ENCODE data around the gene ZBED4. TPM values are rescaled to one million over a fixed set of nuclear protein-coding genes. Genes with fewer than 3 reads are reported as not detected.

The ZBED4 gene
- total RNA-seq, 1 experiment from 2014 or later, result 23.0 TPM

DNA sequence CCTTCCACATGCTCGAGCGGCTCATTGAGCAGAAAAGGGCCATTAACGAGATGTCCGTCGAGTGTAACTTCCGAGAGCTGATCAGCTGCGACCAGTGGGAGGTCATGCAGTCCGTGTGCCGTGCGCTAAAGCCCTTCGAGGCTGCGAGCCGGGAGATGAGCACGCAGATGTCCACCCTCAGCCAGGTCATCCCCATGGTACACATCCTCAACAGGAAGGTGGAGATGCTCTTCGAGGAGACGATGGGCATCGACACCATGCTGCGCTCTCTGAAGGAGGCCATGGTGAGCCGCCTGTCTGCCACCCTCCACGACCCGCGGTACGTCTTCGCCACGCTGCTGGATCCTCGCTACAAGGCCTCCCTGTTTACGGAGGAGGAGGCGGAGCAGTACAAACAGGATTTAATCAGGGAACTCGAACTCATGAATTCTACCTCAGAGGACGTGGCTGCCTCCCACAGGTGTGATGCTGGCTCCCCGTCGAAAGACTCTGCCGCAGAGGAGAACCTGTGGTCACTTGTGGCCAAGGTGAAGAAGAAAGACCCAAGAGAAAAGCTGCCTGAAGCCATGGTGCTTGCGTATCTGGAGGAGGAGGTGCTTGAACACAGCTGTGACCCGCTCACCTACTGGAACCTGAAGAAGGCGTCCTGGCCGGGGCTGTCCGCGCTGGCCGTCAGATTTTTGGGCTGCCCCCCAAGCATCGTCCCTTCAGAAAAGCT is 32.9 kb downstream of the ZBED4 start:
- no peak overlapping the region for H2AFZ ChIP-seq (ENCODE audit: low read length)
- H4K20me1 ChIP-seq (ENCODE audit: control insufficient read depth, insufficient read depth, insufficient read length), result peaks cover 5% of the 10 kb centered on the region
- no peak overlapping the region for H3T11ph ChIP-seq (ENCODE audit: low read length)
- no peak overlapping the region for H3K4ac ChIP-seq (ENCODE audit: low read depth, low read length)
- no peak for DNase-seq
- H3K79me1 ChIP-seq (ENCODE audit: insufficient read depth, low read depth, low read length, poor library complexity, severe bottlenecking), result no peaks in the 10 kb centered on the region
- no CpG with 5 or more reads among the region's 41 CpGs for WGBS (ENCODE audit: extremely low coverage, insufficient read length, low lambda C conversion rate)
- Mint-ChIP-seq H3K27ac (no peak overlapping the region), H3K4me1 (no peaks in the 10 kb centered on the region; a peak in 1 of 4 replicates), H3K27me3 (ENCODE audit: low read depth) (no peaks in the 10 kb centered on the region), H3K36me3 (ENCODE audit: insufficient read depth in 1 of 3, low read depth in 3 of 3) (peaks cover 71 to 86% (median 85%) of the 10 kb centered on the region in 3 experiments), H3K9me3 (peaks cover 22 to 29% of the 10 kb centered on the region in 2 experiments), H3K4me3 (no peak overlapping the region)
- no peak overlapping the region for H3K56ac ChIP-seq (ENCODE audit: insufficient read length, low read depth, low read length)
- no peak overlapping the region for H3K23ac ChIP-seq (ENCODE audit: insufficient read length, low read depth, low read length)
- H2BK20ac ChIP-seq (ENCODE audit: low read depth, low read length, poor library complexity, severe bottlenecking), result no peak overlapping the region
- no peak overlapping the region for H2AK5ac ChIP-seq (ENCODE audit: insufficient read length, low read length)
- no peaks in the 10 kb centered on the region for H3K4me1 ChIP-seq (ENCODE audit: insufficient read depth, low read length)
- peaks cover 2% of the 10 kb centered on the region; the same call in 1 of the 2 replicates for H3K79me2 ChIP-seq (ENCODE audit: insufficient read depth, low read length)
- TF ChIP-seq, protein P1, sequence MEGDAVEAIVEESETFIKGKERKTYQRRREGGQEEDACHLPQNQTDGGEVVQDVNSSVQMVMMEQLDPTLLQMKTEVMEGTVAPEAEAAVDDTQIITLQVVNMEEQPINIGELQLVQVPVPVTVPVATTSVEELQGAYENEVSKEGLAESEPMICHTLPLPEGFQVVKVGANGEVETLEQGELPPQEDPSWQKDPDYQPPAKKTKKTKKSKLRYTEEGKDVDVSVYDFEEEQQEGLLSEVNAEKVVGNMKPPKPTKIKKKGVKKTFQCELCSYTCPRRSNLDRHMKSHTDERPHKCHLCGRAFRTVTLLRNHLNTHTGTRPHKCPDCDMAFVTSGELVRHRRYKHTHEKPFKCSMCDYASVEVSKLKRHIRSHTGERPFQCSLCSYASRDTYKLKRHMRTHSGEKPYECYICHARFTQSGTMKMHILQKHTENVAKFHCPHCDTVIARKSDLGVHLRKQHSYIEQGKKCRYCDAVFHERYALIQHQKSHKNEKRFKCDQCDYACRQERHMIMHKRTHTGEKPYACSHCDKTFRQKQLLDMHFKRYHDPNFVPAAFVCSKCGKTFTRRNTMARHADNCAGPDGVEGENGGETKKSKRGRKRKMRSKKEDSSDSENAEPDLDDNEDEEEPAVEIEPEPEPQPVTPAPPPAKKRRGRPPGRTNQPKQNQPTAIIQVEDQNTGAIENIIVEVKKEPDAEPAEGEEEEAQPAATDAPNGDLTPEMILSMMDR (conservative IDR thresholded peaks at IDR 0.05), result no peak
- H4K8ac ChIP-seq (replicated peaks; ENCODE audit: insufficient read length, low read depth, low read length), result no peak overlapping the region
- no peak overlapping the region for H2BK12ac ChIP-seq (ENCODE audit: insufficient read length, low read depth, low read length)
- no peaks in the 10 kb centered on the region for H3K27me3 ChIP-seq (ENCODE audit: insufficient read depth, low read length)
- H3K27ac ChIP-seq (ENCODE audit: insufficient read length, low read depth, low read length), result no peak overlapping the region
- H2BK15ac ChIP-seq (ENCODE audit: low read depth, low read length), result no peak overlapping the region
- no peak overlapping the region for H3K9ac ChIP-seq (ENCODE audit: extremely low read depth, insufficient read length, low read length)
- no peaks in the 10 kb centered on the region for H3K23me2 ChIP-seq (ENCODE audit: insufficient read length, low read depth, low read length, poor library complexity, severe bottlenecking)
- H3K14ac ChIP-seq (ENCODE audit: insufficient read depth, low read length), result no peak overlapping the region
- H4K5ac ChIP-seq (ENCODE audit: insufficient read length, low read depth, low read length), result no peak overlapping the region
- H3K18ac ChIP-seq (ENCODE audit: insufficient read length, low read depth, low read length), result no peak overlapping the region
- H2BK120ac ChIP-seq (ENCODE audit: low read depth, low read length, poor library complexity, severe bottlenecking), result no peak overlapping the region
- H4K91ac ChIP-seq (ENCODE audit: insufficient read length, low read depth, low read length), result no peak overlapping the region
- H3K4me2 ChIP-seq (ENCODE audit: insufficient read depth, insufficient read length, low read length), result no peak overlapping the region
- no peaks in the 10 kb centered on the region for H3K9me3 ChIP-seq (ENCODE audit: control insufficient read depth, low read depth, low read length)
- H2BK5ac ChIP-seq (ENCODE audit: insufficient read length, low read length), result no peak overlapping the region

Data from H9 (cell line).